SKM-1 (cell line): ENCODE results near the gene KCNJ8.
"Not testable (repeated sequence)": the region's sequence is repeated elsewhere in the genome, so short reads cannot be mapped to it uniquely, and the experiment has no call there.

Source experiments
- DNase-seq: peaks from one replicate; lab custom pipeline; 2025; ENCODE audit not compliant: unreplicated experiment; lab: John Stamatoyannopoulos, UW

The KCNJ8 gene

DNA sequence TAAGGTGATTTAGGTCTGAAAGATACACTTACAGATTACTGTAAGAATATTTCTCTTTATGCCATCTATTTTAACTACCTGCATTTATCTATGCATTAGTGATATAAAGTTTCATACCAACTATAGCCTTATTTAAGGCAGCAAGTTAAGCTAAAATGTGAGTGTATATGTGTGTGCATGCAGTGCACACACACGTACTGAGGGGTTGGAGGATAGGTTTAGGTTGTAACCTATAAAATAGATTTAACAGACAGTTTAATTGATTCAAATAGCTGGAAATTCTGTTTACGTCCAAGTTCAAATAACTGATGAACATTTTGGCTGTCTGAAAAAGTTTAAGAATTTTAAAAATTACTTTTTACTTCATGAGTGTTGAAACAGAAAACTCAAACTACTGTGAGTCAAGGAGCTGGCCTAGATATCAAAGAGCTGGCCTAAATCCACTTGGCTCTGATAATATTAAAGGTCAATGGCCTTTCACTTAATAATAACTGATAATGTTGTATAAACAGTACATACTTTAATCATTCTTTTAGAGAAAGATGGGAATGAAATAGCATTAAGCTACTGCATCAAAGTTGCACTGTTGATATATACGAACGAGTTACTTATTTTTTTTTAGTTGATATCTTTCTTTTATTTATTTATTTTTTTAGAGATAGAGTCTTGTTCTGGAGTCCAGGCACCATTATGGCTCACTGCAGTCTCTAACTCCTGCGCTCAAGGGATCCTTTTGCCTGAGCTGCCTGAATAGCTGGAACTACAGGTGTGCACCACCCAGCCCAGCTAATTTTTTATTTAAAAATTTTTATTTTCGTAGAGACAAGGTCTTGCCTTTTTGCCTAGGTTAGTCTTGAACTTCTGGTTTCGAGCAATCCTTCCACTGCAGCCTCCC lies 13.8 kb upstream of the KCNJ8 start:
- no peak for DNase-seq

DNA sequence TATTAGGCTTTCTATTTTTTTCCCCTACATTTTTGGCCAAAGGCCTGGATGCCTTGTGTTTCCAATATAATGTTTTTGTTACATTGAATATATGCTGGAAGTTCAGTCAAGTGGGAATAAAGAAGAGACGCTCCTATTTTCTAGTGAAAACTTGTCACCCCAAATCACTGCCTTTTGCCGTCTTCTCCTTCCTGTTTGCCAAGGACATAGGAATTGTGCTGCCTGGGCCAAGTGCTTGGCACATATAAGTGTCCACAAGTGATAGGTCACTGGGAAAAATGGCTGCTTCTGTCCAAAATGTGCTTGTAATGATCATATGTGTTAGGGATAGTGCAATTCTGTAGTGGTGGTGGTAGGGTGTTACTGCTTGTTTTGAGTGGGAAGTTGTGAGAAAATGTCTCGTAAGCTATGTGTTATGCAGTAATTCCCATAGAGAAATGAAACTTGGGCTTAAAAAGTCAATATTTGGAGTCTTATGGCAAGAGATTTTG lies 11.6 kb upstream of the KCNJ8 start:
- DNase-seq: no peak

DNA sequence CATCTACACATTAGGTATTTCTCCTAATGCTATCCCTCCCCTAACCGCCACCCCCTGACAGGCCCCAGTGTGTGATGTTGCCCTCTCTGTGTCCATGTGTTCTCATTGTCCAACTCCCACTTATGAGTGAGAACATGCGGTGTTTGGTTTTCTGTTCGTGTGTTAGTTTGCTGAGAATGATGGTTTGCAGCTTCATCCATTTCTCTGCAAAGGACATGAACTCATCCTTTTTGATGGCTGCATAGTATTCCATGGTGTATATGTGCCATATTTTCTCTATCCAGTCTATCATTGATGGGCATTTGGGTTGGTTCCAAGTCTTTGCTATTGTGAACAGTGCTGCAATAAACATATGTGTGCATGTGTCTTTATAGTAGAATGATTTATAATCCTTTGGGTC lies 8.2 kb upstream of the KCNJ8 start:
- not testable (repeated sequence) for DNase-seq

GRCh38 chr12:21780786-21781185 lies 6.3 kb upstream of the KCNJ8 start:
- DNase-seq: no peak

DNA sequence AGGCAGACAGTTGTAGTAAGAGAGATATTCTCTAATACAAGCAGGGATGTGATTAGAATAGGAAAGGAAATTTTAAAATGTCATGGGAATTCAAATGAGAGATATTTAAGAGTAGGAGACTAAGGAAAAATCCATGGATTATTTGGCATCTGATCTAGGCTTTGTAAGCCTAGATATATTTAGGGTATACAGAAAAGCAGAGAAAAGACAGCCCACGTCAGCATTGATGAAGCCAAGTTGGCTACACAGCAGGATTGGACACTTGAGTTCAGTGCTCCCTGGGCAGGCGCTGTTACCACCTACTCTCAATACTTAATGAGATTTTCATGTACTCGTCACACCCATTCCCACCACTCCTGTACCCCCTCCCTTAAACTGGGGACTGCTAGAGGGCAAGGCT lies 1.7 kb upstream of the KCNJ8 start:
- no peak for DNase-seq

GRCh38 chr12:21775133-21775820 lies 771 bp upstream of the KCNJ8 start:
- DNase-seq: no peak

DNA sequence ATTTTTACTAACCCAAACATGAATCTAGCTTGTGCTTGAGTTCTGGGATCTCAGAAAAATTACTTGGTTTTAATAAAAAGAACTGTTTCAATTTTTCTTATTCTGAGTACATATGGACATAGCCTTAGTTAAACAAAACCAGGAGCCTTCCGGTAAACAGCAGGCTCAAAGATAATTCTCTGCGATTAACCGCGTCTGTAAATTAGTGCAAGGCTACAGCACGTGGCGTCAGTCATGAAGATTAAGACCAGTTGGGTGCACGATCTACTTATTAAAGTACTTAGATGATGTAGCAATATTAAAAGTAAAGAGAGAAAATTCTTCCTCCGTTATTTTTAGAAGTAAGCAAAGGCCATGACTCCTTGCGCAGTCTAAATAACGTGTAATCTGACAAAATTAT lies 700 bp downstream of the KCNJ8 start:
- DNase-seq: no peak

- no peak for DNase-seq
Observed at GRCh38 chr12:21773263-21773741, 1.2 kb downstream of the KCNJ8 start.

DNA sequence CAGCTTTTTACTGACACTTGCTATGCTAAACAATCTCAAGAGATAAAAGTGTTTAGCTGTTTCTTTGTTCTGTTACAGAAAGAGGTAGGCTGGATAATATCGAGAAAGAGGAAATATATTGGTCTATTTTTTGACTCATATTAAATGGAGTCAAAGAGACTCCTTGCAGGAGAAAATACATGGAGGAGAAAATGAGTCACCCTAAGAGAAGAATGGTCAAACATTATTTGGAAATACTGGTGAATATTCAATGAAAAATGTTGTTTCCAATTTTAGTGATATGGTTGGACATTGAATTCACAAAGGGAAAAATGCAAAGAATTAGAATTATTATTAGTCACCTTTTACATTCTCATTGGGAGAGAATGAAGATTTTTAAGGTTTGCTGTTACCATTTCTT lies 3.2 kb downstream of the KCNJ8 start:
- DNase-seq: no peak

DNA sequence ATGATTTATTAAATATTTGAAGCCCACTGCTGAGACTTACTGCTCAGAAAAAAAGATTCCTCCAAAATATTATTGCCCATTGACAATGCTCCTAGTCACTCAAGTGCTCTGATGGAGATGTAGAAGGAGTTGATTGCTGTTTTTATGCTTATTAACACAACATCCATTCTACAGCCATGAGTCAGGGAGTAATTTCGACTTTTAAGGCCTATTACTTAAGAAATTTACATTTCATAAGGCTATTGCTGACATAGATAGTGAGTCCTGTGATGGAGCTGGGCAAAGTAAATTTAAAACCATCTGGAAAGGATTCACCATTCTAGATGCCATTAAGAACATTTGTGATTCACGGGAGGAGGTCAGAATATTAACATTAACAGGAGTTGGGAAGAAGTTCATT lies 5.2 kb downstream of the KCNJ8 start:
- DNase-seq: no peak

GRCh38 chr12:21766403-21766802 lies 8.1 kb downstream of the KCNJ8 start:
- no peak for DNase-seq

DNA sequence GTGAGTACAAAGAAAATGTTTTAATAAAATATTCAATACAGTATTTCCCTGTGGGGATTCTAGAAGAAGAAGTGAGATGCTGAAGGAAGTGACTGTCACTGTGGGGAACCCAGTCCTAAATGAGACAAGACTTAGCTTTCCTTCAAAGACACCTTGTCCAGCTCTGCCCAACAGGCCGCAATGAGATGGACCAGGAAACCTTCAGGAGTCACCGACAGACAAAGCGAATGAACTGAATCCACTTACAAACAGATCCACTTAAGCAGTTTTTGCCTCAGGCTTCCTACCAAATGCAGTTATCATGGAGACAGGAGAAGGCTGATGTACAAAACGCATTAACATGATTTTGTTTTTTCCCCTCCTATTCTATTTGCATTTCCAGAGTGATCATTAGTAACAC lies 9.6 kb downstream of the KCNJ8 start:
- DNase-seq: no peak

DNA sequence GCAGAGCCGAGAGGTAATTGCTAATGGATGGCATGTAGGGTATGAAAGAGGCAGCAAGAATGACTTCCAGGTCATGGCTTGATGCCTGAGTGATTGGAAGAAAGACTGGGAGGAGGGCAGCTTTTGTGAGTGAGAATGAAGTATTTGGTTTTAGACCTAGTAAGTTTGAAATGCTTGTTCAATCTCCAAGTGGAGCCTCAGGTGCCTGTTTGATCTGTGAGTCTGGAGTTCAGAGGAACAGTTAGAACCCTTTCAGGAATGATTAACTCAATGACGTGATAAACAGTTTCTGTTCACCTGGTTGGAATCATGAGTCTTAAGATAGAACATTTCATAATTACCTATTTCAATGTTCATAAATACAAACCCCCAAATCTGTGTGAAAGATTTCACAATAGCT lies 10.4 kb downstream of the KCNJ8 start:
- DNase-seq: no peak

DNA sequence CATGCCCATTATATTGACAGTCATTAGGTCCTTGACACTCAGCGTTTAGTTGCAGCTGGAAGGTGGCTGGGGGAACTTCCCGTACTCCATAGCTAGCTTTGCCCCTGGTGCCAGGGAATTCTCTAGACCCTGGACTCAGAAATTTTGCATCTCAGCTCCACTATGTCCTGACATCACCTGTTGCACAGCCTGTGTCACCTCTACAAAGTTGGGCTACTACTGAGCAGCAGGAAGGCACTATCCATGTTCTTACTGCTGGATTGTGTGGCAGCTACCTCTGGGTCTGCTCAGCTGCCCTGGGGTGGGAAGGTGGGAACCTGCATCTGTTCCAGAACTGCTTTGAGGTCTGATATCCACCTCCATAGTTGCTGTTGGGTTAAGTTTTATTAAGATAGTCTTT lies 11.0 kb downstream of the KCNJ8 start:
- DNase-seq: no peak

- DNase-seq: no peak
Observed at GRCh38 chr12:21759737-21760136, 14.8 kb downstream of the KCNJ8 start.

DNA sequence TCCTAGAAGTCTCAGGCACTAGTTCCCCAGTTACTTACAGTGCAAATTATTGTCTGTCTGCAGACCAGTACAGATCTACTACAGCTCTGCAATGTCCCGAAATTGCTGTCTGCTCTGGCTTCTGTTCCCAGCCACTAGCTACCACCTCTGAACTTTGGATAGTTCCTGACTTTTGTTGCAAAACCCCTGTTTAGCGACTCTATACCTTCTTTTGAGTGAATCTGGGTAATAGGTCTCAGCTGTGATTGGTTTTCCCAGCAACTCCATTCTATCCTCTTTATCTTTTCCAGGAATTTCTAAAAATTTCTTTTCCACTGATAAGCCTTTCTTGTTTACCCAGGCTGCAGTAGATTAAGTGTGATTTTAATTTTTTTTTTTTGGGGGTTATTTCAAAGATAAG lies 16.8 kb downstream of the KCNJ8 start:
- DNase-seq: no peak

GRCh38 chr12:21756699-21757098 lies 17.8 kb downstream of the KCNJ8 start:
- no peak for DNase-seq

DNA sequence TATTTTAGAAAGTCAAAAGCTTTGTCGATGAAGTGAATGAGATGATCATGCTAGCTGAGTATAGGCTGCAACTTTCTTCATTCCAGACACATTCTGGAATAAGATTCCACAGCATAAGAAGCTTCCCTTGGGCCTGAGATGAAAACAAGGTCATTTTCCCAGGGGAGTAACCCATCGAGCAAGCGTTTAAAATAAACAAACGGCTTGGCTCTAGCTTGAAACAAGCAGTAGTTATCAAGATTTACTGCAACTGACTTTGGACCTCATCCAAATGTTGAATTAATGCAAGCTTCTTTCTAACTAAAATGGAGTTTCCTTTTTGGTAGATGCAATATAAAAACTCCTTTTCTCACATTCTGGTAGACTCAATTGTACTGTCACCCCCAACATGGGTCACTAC lies 23.0 kb downstream of the KCNJ8 start:
- no peak for DNase-seq

- no peak for DNase-seq
Observed at GRCh38 chr12:21745258-21745657, 29.2 kb downstream of the KCNJ8 start.

GRCh38 chr12:21731144-21731543 lies 43.4 kb downstream of the KCNJ8 start:
- DNase-seq: no peak

DNA sequence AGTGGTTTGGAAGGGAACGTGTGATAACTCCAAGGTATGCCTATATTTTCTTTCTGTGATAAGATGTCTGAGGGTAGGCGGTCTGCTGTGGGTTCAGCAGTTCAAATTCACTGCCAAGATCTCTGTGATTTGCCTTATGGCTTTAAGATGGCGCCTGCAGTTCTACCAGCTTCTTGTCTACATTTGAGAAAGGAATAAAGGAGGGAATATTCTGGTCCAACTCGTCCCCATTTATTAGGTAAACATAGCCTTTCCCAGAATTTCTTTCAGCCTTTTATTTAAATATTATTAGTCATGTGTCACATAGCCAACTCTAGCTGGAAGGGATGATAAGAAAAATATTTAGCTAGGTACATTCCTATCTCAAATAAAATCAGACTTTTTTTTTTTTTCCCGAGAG lies 48.8 kb downstream of the KCNJ8 start:
- DNase-seq: no peak

DNA sequence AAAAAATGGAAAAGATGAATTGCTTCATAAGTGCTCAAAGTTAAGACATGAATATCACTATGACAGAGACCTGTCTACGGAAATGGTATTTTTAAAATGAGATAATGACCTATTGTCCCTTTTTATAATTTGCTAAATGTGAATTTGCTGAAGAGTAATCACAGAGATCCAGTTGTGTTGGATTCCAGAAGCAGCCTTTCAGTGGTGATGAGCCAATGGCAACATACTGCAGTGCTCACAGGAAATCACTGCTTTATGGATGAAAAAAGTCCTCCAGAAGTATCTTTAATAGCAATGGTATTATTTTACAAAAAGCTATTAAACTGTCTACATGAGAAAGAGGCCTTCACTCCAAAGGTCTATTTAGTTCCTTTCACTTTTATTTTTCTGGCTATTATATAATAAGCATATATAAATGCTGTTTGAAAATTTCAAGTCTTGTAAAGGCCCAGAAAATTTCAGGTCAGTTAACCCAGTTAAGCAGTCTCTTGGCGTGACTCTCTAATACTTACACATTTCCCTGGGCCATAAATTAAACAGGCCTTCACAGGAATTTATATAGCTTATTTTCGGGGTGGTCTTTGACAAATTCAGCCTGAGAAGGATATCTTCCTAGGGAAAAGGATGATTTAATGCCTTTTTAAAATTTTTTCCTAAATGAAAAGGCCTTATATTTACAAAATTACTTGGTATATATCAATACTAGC lies 55.4 kb downstream of the KCNJ8 start:
- DNase-seq: no peak
